Measurements from ENCODE around the gene SLC12A7.

DNA sequence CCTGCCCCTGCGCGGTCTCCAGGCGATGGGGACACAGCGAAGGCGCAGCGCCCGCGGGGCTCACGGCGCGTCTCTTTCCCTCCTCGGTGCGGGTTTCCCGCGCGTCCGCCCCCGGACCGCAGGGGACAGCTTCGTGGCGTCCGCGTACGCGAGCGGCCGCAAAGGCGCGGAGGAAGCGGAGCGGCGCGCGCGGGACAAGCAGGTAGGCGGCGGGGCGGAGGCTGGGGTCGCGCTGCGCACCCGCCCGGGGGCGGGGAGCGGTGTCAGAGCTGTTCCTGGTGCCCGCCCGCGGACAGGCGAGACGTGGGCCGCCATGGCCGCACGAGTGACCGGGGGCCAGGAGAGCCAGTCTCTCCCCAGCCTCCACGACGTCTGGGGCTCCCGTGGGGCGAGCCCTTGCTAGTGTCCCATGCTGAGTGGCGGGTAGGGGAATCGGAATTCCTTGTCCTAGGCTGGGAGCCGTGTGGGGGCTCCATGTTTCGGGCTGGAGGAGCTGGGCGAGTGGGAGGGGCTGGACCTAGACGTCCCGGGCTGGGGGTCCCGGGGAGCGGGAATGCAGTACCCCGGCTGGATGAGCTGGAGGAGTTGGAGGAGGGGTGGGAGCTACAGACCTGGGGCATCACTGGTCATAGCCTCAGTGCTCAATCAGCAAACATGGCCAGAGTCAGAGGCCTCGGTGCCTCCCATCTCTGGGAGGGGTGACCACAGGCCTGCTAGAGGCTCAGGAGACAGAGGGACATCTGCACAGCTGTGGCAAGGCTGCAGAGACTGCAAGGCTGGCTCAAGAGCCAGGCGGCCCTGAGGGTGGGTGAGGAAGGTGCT is 102.3 kb downstream of the SLC12A7 start:
- TF ChIP-seq POLR2AphosphoS5 (IDR thresholded peaks at IDR 0.05; ENCODE audit: low read depth, low read length) (no peak), POLR2A (IDR thresholded peaks at IDR 0.05; ENCODE audit: low read depth, low read length) (no peak)
